H1 (cell line): ENCODE results near the gene PRMT5. TPM values are rescaled to one million over a fixed set of nuclear protein-coding genes. Genes with fewer than 3 reads are reported as not detected.

Source experiments
- CTCF ChIA-PET: fragments of 300-600 bp; sonication (Branson Sonifier 250); formaldehyde crosslinking; loops from one replicate; lab custom pipeline; 2021; ENCODE audit not compliant: partially characterized antibody; lab: Charles Lee
- POLR2A ChIA-PET: fragments of 300-600 bp; sonication (Branson Sonifier 250); formaldehyde crosslinking; loops from one replicate; lab custom pipeline; 2021; ENCODE audit warnings: inconsistent platforms; ENCODE audit not compliant: partially characterized antibody; lab: Charles Lee
- DNase-seq, 2 experiments: peaks; one replicate each; pipeline versions ENCODE4 v3.0.0 to v3.0.0-alpha.2; 2010 to 2022; ENCODE audit warnings: low spot score in 2 of 2, low read depth in 1 of 2, mixed read lengths in 1 of 2
- FAIRE-seq: peaks from 2 replicates; lab custom pipeline; 2011; peaks lifted over from hg19 to GRCh38; lab: Jason Lieb, UNC
- H2AFZ ChIP-seq: 2 replicates; pipeline ENCODE4 v1.8.1; 2012; ENCODE audit warnings: low read length, inconsistent platforms
- H2AK5ac ChIP-seq: 2 replicates; pipeline ENCODE4 v1.6.1; 2013; ENCODE audit warnings: low read depth, low read length
- H2BK120ac ChIP-seq: replicated peaks from 2 replicates; pipeline ENCODE3; 2013; ENCODE audit warnings: low read depth, low read length, inconsistent platforms
- H2BK12ac ChIP-seq: 2 replicates; pipeline ENCODE4 v1.6.1; 2013; ENCODE audit warnings: low read depth, low read length
- H2BK15ac ChIP-seq: 2 replicates; pipeline ENCODE4 v1.6.1; 2013; ENCODE audit warnings: low read length
- H2BK20ac ChIP-seq: 2 replicates; pipeline ENCODE4 v1.6.1; 2013; ENCODE audit warnings: low read length
- H2BK5ac ChIP-seq: 2 replicates; pipeline ENCODE4 v1.6.1; 2013; ENCODE audit warnings: low read depth, low read length
- H3K14ac ChIP-seq: 2 replicates; pipeline ENCODE4 v1.6.1; 2013; ENCODE audit warnings: inconsistent platforms; ENCODE audit not compliant: insufficient read length
- H3K18ac ChIP-seq: 2 replicates; pipeline ENCODE4 v1.6.1; 2013; ENCODE audit warnings: low read length; ENCODE audit errors: extremely low read depth
- H3K23ac ChIP-seq: 2 replicates; pipeline ENCODE4 v1.6.1; 2013; ENCODE audit warnings: inconsistent platforms; ENCODE audit not compliant: insufficient read length
- H3K23me2 ChIP-seq: 2 replicates; pipeline ENCODE4 v1.6.1; 2013; ENCODE audit warnings: low read depth, low read length
- H3K27ac ChIP-seq: 2 replicates; pipeline ENCODE4 v1.6.1; 2011; ENCODE audit warnings: low read depth, low read length, inconsistent platforms
- H3K27me3 ChIP-seq, 4 experiments: replicated peaks in 1 of 4; 1 replicate in 1 of 4; 2 replicates in 3 of 4; pipeline versions ENCODE4 v1.6.1 to v1.8.1; 2011 to 2013; ENCODE audit warnings: low read length in 3 of 4, mild to moderate bottlenecking in 3 of 4, inconsistent platforms in 2 of 4, mixed read lengths in 2 of 4, moderate library complexity in 1 of 4; ENCODE audit not compliant: control insufficient read depth in 3 of 4, insufficient read depth in 3 of 4; ENCODE audit errors: extremely low read depth in 1 of 4
- H3K36me3 ChIP-seq, 4 experiments: 2 replicates each; pipeline versions ENCODE4 v1.6.1 to v1.8.1; 2011 to 2013; ENCODE audit warnings: mild to moderate bottlenecking in 4 of 4, low read length in 3 of 4, moderate library complexity in 2 of 4, control low read depth in 1 of 4, inconsistent platforms in 1 of 4; ENCODE audit not compliant: insufficient read depth in 4 of 4, control insufficient read depth in 2 of 4
- H3K4ac ChIP-seq: replicated peaks from 2 replicates; pipeline ENCODE3; 2013; ENCODE audit warnings: low read length, low read depth, mixed read lengths, inconsistent platforms; ENCODE audit not compliant: insufficient read length
- H3K4me1 ChIP-seq, 4 experiments: replicated peaks in 1 of 4; 1 replicate in 1 of 4; 2 replicates in 3 of 4; pipeline versions ENCODE4 v1.6.1 to v1.8.1; 2011 to 2013; ENCODE audit warnings: low read length in 3 of 4, inconsistent platforms in 2 of 4, mixed read lengths in 1 of 4; ENCODE audit not compliant: insufficient read depth in 4 of 4, control insufficient read depth in 3 of 4
- H3K4me2 ChIP-seq, 2 experiments: 2 replicates each; pipeline versions ENCODE4 v1.6.1 to v1.8.1; 2011 to 2013; ENCODE audit warnings: low read depth in 2 of 2, low read length in 2 of 2, control low read depth in 1 of 2, inconsistent platforms in 1 of 2, mild to moderate bottlenecking in 1 of 2; ENCODE audit not compliant: insufficient read depth in 1 of 2
- H3K4me3 ChIP-seq, 4 experiments: fragments of 200-600, 300-600 bp in 1 of 4; sonication (generic), shearing (Covaris generic), sonication (Bioruptor Twin) in 1 of 4; 2 replicates each; pipeline versions ENCODE4 v1.5.1 to v1.8.1; 2011 to 2016; ENCODE audit warnings: low read length in 4 of 4, low read depth in 3 of 4, control low read depth in 2 of 4, inconsistent platforms in 2 of 4, mild to moderate bottlenecking in 2 of 4, mixed read lengths in 1 of 4, moderate library complexity in 1 of 4; ENCODE audit not compliant: insufficient read depth in 2 of 4; ENCODE audit errors: extremely low read depth in 1 of 4
- H3K56ac ChIP-seq: replicated peaks from 2 replicates; pipeline ENCODE3; 2013; ENCODE audit warnings: low read depth, mild to moderate bottlenecking, mixed read lengths, low read length, inconsistent platforms; ENCODE audit not compliant: insufficient read length
- H3K79me1 ChIP-seq: 2 replicates; pipeline ENCODE4 v1.6.1; 2013; ENCODE audit warnings: low read depth, low read length, control low read depth
- H3K79me2 ChIP-seq, 2 experiments: 2 replicates each; pipeline versions ENCODE4 v1.6.1 to v1.8.1; 2012 to 2013; ENCODE audit warnings: low read length in 2 of 2, mild to moderate bottlenecking in 2 of 2, inconsistent platforms in 1 of 2; ENCODE audit not compliant: insufficient read depth in 2 of 2, control insufficient read depth in 1 of 2
- H3K9ac ChIP-seq, 4 experiments: replicated peaks in 1 of 4; 1 replicate in 1 of 4; 2 replicates in 3 of 4; pipeline versions ENCODE4 v1.6.1 to v1.8.1; 2011 to 2013; ENCODE audit warnings: low read depth in 3 of 4, low read length in 3 of 4, control low read depth in 2 of 4, mild to moderate bottlenecking in 2 of 4, moderate library complexity in 2 of 4, inconsistent platforms in 1 of 4; ENCODE audit errors: extremely low read depth in 1 of 4
- H3K9me3 ChIP-seq, 2 experiments: 2 replicates each; pipeline versions ENCODE4 v1.6.1 to v1.8.1; 2012 to 2013; ENCODE audit warnings: mild to moderate bottlenecking in 2 of 2, moderate library complexity in 2 of 2, control low read depth in 1 of 2, inconsistent platforms in 1 of 2, low read depth in 1 of 2, low read length in 1 of 2, mixed read lengths in 1 of 2; ENCODE audit not compliant: insufficient read depth in 2 of 2
- H4K20me1 ChIP-seq, 2 experiments: replicated peaks in 1 of 2; 2 replicates each; pipeline versions ENCODE3 to v1.8.1; 2011 to 2013; ENCODE audit warnings: inconsistent platforms in 2 of 2, low read length in 2 of 2, mild to moderate bottlenecking in 1 of 2; ENCODE audit not compliant: insufficient read depth in 2 of 2, control insufficient read depth in 1 of 2
- H4K5ac ChIP-seq: 2 replicates; pipeline ENCODE4 v1.6.1; 2013; ENCODE audit warnings: low read length, low read depth, mixed read lengths, inconsistent platforms; ENCODE audit not compliant: insufficient read length
- H4K8ac ChIP-seq: 2 replicates; pipeline ENCODE4 v1.8.0; 2013; ENCODE audit warnings: mild to moderate bottlenecking, moderate library complexity, low read length, inconsistent platforms; ENCODE audit not compliant: insufficient read depth; ENCODE audit errors: extremely low read depth
- H4K91ac ChIP-seq: replicated peaks from 2 replicates; pipeline ENCODE3; 2013; ENCODE audit warnings: low read length, mixed read lengths, inconsistent platforms; ENCODE audit not compliant: insufficient read length
- CBX8 ChIP-seq: fragments of 300-800, 300-1000 bp; sonication (generic); IDR thresholded peaks from 2 replicates; pipeline ENCODE4 v1.7.1; 2016; ENCODE audit warnings: low read depth, low read length, borderline replicate concordance
- FOSL1 ChIP-seq: IDR thresholded peaks from 2 replicates; pipeline ENCODE4 v1.6.1; 2011; ENCODE audit warnings: mild to moderate bottlenecking, low read depth, low read length, moderate library complexity; ENCODE audit not compliant: insufficient read depth
- GTF2F1 ChIP-seq: IDR thresholded peaks from 2 replicates; pipeline ENCODE4 v1.6.1; 2012; ENCODE audit warnings: low read depth, low read length, improper control_type of control experiment, borderline replicate concordance
- HDAC2 ChIP-seq, 2 experiments: fragments of 300-600 bp in 1 of 2; sonication (generic) in 1 of 2; IDR thresholded peaks; 2 replicates each; pipeline ENCODE4 v1.6.1; 2011 to 2012; ENCODE audit warnings: low read depth in 2 of 2, low read length in 2 of 2, mild to moderate bottlenecking in 2 of 2, moderate library complexity in 2 of 2, borderline replicate concordance in 1 of 2, inconsistent platforms in 1 of 2
- MAFK ChIP-seq: IDR thresholded peaks from 2 replicates; pipeline ENCODE4 v1.6.1; 2012; ENCODE audit warnings: low read depth, mild to moderate bottlenecking, improper control_type of control experiment, low read length
- SAP30 ChIP-seq: fragments of 300-600 bp; sonication (generic); IDR thresholded peaks from 2 replicates; pipeline ENCODE4 v1.7.1; 2012; ENCODE audit warnings: low read length, moderate library complexity, mild to moderate bottlenecking, inconsistent platforms; ENCODE audit not compliant: insufficient read depth, insufficient replicate concordance
- SIRT6 ChIP-seq: IDR thresholded peaks from one replicate; pipeline ENCODE4 v1.7.1; 2012; ENCODE audit warnings: low read length, inconsistent platforms
- SP1 ChIP-seq: IDR thresholded peaks from 2 replicates; pipeline ENCODE4 v1.6.1; 2011; ENCODE audit warnings: low read depth, low read length
- SP4 ChIP-seq: IDR thresholded peaks from 2 replicates; pipeline ENCODE4 v1.6.1; 2012; ENCODE audit warnings: low read length, inconsistent platforms
- TEAD4 ChIP-seq: IDR thresholded peaks from 2 replicates; pipeline ENCODE4 v1.6.1; 2012; ENCODE audit warnings: low read depth, low read length, inconsistent platforms, mixed read lengths
- WGBS, 2 experiments: shearing (Covaris generic) in 1 of 2; methylation state at CpG; one replicate each; pipeline versions ENCODE4 v1.1.6 to v1.1.7; 2013 to 2015; ENCODE audit warnings: low lambda C conversion rate in 2 of 2, mixed read lengths in 2 of 2, inconsistent platforms in 1 of 2, low coverage in 1 of 2, missing lambda C conversion rate in 1 of 2; ENCODE audit not compliant: insufficient replicate concordance in 2 of 2, insufficient coverage in 1 of 2, insufficient read length in 1 of 2; ENCODE audit errors: extremely low coverage in 1 of 2, missing lambda C conversion rate in 1 of 2; 5-methylcytosine and 5-hydroxymethylcytosine counted together
- polyA plus RNA-seq, 7 experiments: library from polyadenylated mRNA; depleted of rRNA in 3 of 7; stranded (reverse) in 5 of 7; unstranded in 2 of 7; fragments of >200 nt in 5 of 7; fragments of 200-250 nt in 2 of 7; gene quantifications; 1 replicate in 5 of 7; 2 replicates in 1 of 7; 4 replicates in 1 of 7; pipeline versions ENCODE4 v1.2.1 to v1.2.3, GENCODE V29; 2011 to 2013; ENCODE audit warnings: missing spikeins in 2 of 7, mixed read lengths in 2 of 7
- total RNA-seq: library from RNA; stranded (reverse); fragmentation: NEBNext Ultra II Directional; extraction: Animal tissue kit (Norgen Biotek cat#: 25700); gene quantifications from 2 replicates; pipeline ENCODE4 v1.2.1, GENCODE V29; 2021
- TF ChIP-seq, protein P1 (sequence below): IDR thresholded peaks from 2 replicates; pipeline ENCODE4 v1.6.1; 2012; ENCODE audit warnings: inconsistent platforms
- TF ChIP-seq, protein P2 (sequence below): IDR thresholded peaks from 2 replicates; pipeline ENCODE4 v1.6.1; 2011; ENCODE audit warnings: low read depth, mild to moderate bottlenecking, low read length; ENCODE audit not compliant: insufficient read depth

Gene PRMT5
- total and polyA plus RNA-seq, 2 of the 8 experiments (the other 6 are each of a cell fraction or from before 2014, with no cell fraction given): 171 to 402 TPM

DNA sequence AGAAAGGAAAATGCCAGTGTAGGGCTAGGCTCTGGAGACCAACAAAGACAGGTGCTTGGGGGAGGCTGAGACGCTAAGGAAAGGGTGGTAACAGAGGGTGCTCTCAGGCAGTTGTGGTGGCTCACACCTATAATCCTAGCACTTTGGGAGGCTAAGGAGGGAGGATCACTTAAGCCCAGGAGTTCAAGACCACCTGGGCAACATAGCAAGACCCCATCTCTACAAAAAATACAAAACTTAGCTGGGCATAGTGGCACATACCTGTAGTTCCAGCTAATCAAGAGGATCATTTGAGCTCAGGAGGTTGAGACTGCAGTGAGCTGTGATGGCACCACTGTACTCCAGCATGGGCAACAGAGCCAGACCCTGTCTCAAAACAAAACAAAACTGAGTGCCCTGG is 33.8 kb downstream of the PRMT5 start:
- no peaks in the 10 kb centered on the region for H3K23me2 ChIP-seq
- no peak overlapping the region for H3K9ac ChIP-seq
- no peak overlapping the region for H3K56ac ChIP-seq
- DNase-seq (no peak), FAIRE-seq (no peak)
- H3K4ac ChIP-seq: no peak overlapping the region
- peaks cover 10 to 35% (median 28%) of the 10 kb centered on the region in 4 experiments for H3K27me3 ChIP-seq
- H2BK12ac ChIP-seq: no peak overlapping the region
- H4K20me1 ChIP-seq: peaks cover 2 to 5% of the 10 kb centered on the region in 2 experiments
- no peak overlapping the region for H4K8ac ChIP-seq
- no peak overlapping the region for H3K27ac ChIP-seq
- H4K91ac ChIP-seq: no peak overlapping the region
- H3K14ac ChIP-seq: no peak overlapping the region
- CTCF ChIA-PET: interaction anchor here (0.6 to 14.2 kb wide), 11 partner anchors 9 to 340 kb away, joined by 3 to 158 read pairs (median 3); partner anchors contain the start of genes LRP10 and REM2
- no peak overlapping the region for H3K4me3 ChIP-seq
- H3K9me3 ChIP-seq: no peaks in the 10 kb centered on the region
- H3K36me3 ChIP-seq: no peaks in the 10 kb centered on the region
- H3K4me1 ChIP-seq: peaks cover 0 to 8% (median 4%) of the 10 kb centered on the region in 4 experiments; a peak in 2 of 7 replicates
- POLR2A ChIA-PET: interaction anchor here (2.4 kb wide), 1 partner anchor 11 kb away, joined by 8 read pairs; no protein-coding TSS in a partner anchor
- H2AK5ac ChIP-seq: no peak overlapping the region
- no peak overlapping the region for H4K5ac ChIP-seq
- 90% methylated on average over 1 of the region's 1 CpG; no CpG with 5 or more reads in 1 of the 2 experiments for WGBS, 2 experiments
- H3K18ac ChIP-seq: no peak overlapping the region
- no peak overlapping the region for H2BK5ac ChIP-seq
- H3K79me1 ChIP-seq: no peaks in the 10 kb centered on the region
- no peak overlapping the region for H2AFZ ChIP-seq
- H2BK20ac ChIP-seq: no peak overlapping the region
- no peaks in the 10 kb centered on the region for H3K79me2 ChIP-seq
- no peak overlapping the region for H2BK120ac ChIP-seq
- H2BK15ac ChIP-seq: no peak overlapping the region
- H3K23ac ChIP-seq: no peak overlapping the region
- H3K4me2 ChIP-seq: no peak overlapping the region
- TF ChIP-seq CBX8 (no peak), SAP30 (no peak), SP4 (no peak), FOSL1 (no peak), GTF2F1 (no peak), SIRT6 (no peak), HDAC2 (IDR thresholded peaks at IDR 0.05; ENCODE audit: borderline replicate concordance in 1 of 2, low read depth in 2 of 2, low read length in 2 of 2) (no peak), SP1 (no peak), TEAD4 (no peak), MAFK (no peak)
- TF ChIP-seq, protein P1, sequence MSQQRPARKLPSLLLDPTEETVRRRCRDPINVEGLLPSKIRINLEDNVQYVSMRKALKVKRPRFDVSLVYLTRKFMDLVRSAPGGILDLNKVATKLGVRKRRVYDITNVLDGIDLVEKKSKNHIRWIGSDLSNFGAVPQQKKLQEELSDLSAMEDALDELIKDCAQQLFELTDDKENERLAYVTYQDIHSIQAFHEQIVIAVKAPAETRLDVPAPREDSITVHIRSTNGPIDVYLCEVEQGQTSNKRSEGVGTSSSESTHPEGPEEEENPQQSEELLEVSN: no peak
- TF ChIP-seq, protein P2, sequence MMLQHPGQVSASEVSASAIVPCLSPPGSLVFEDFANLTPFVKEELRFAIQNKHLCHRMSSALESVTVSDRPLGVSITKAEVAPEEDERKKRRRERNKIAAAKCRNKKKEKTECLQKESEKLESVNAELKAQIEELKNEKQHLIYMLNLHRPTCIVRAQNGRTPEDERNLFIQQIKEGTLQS: no peak
